ENCODE data around the gene BACE1-AS. TPM values are rescaled to one million over a fixed set of nuclear protein-coding genes. Genes with fewer than 3 reads are reported as not detected.

Gene BACE1-AS
- total RNA-seq: 10 to 100 TPM in 1 of 4 donors, 1 to 10 TPM in 3; 2.3 to 12.0 (median 5.7) TPM

DNA sequence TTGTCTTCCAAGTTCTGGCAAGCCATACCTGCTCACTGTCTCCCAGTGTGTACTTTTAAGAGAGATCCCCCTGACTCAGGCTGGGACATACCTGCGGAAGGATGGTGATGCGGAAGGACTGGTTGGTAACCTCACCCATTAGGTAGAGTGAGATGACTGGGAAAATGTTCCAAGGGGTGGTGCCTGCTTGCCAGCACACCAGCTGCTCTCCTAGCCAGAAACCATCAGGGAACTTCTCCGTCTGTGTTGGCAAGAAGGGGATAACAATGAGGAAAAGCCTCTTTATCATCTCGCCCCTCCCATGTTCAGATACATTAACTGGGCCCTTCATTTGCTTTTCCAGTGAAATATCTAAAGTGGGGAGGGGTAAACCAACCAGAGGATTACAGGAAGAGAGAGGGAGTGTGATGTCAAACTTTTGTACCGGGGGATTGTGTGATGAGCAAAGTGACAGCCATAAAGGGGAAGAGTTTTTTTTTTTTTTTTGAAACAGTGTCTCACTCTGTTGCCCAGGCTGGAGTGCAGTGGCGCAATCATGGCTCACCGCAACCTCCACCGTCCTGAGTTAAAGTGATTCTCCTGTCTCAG lies at the start of gene BACE1-AS:
Gene BACE1-AS (plus strand): TSS at position 538 of the 588 bp plus-strand sequence.
- DNase-seq (ENCODE audit: low spot score) (no peak), ATAC-seq (ENCODE audit: low FRiP score) (no peak)
- no peak for TF ChIP-seq CTCF (IDR thresholded peaks at IDR 0.05)

GRCh38 chr11:117248341-117248740 lies 42.8 kb upstream of the BACE1-AS start:
- ATAC-seq (ENCODE audit: low FRiP score) (no peak), DNase-seq (ENCODE audit: low spot score) (no peak)

GRCh38 chr11:117249571-117249970 lies 41.6 kb upstream of the BACE1-AS start:
- ATAC-seq (ENCODE audit: low FRiP score): no peak
- DNase-seq (ENCODE audit: low spot score): no peak
- TF ChIP-seq CTCF (IDR thresholded peaks at IDR 0.05): no peak

More at GRCh38 chr11:117248341-117248740, 42.8 kb upstream of the BACE1-AS start:
- no peak for TF ChIP-seq CTCF (IDR thresholded peaks at IDR 0.05)

GRCh38 chr11:117251506-117251905 lies 39.6 kb upstream of the BACE1-AS start:
- ATAC-seq (ENCODE audit: low FRiP score): no peak
- no peak for TF ChIP-seq CTCF (IDR thresholded peaks at IDR 0.05)
- no peak for DNase-seq (ENCODE audit: low spot score)

GRCh38 chr11:117255966-117256365 lies 35.2 kb upstream of the BACE1-AS start:
- ATAC-seq (ENCODE audit: low FRiP score) (no peak), DNase-seq (ENCODE audit: low spot score) (no peak)
- TF ChIP-seq CTCF (IDR thresholded peaks at IDR 0.05): no peak

DNA sequence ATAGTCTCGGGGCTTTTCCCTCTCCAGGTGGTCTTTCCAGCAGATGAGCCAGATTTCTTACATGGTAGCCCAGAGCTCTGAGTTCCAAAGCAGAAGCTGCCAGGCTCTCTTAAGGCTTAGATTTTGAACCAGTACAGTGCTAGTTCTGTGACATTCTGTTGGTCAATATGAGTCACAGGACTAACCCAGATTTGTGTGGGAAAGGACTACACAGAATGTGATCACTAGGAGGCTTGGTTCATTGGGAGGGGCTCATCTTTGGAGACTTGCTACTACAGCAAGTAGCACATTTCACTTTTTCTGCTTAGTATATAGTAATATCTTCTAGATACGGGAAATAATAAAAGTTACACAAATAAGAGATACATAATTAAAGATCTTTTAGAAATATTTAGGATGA lies 34.6 kb upstream of the BACE1-AS start:
- no peak for ATAC-seq (ENCODE audit: low FRiP score)
- no peak for TF ChIP-seq CTCF (IDR thresholded peaks at IDR 0.05)

GRCh38 chr11:117258576-117258975 lies 32.6 kb upstream of the BACE1-AS start:
- DNase-seq (ENCODE audit: low spot score) (no peak), ATAC-seq (ENCODE audit: low FRiP score) (no peak)
- TF ChIP-seq CTCF (IDR thresholded peaks at IDR 0.05): no peak

More for the DNA sequence above, 34.6 kb upstream of the BACE1-AS start:
- DNase-seq (ENCODE audit: low spot score): no peak
